ENCODE measurements around the gene MXRA8. TPM values are rescaled to one million over a fixed set of nuclear protein-coding genes. Genes with fewer than 3 reads are reported as not detected.

The MXRA8 gene
- total RNA-seq, 4 donors from 2014 or later, result 48.8 to 226 (median 163) TPM

DNA sequence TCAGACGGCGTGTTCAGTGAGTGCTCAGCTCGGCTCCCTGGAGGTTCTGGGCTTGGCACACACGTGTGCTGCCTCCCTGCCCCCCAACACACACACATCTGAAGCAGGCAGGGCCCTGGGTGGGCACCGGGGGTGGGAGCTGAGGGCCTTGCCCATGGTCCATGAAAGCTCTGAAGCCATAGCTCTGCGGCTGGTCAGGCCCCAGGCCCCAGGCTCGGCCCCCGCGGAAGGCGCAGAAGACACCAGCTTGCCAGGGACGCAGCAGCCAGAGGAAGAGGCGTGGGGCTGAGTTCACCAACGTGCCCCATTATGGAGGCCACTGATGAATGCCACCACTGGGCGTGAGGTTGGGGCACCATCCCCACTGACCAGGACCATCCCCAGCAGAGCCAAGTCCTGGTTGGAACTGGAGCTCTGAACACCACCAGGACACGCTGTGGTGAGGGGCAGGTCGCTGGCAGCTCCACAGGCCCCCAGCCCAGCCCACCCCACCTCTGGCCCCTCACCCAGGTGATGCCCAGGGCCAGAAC, 12.5 kb upstream of the MXRA8 start:
- TF ChIP-seq, protein P1, sequence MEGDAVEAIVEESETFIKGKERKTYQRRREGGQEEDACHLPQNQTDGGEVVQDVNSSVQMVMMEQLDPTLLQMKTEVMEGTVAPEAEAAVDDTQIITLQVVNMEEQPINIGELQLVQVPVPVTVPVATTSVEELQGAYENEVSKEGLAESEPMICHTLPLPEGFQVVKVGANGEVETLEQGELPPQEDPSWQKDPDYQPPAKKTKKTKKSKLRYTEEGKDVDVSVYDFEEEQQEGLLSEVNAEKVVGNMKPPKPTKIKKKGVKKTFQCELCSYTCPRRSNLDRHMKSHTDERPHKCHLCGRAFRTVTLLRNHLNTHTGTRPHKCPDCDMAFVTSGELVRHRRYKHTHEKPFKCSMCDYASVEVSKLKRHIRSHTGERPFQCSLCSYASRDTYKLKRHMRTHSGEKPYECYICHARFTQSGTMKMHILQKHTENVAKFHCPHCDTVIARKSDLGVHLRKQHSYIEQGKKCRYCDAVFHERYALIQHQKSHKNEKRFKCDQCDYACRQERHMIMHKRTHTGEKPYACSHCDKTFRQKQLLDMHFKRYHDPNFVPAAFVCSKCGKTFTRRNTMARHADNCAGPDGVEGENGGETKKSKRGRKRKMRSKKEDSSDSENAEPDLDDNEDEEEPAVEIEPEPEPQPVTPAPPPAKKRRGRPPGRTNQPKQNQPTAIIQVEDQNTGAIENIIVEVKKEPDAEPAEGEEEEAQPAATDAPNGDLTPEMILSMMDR (IDR thresholded peaks at IDR 0.05; ENCODE audit: low read depth), result no peak

DNA sequence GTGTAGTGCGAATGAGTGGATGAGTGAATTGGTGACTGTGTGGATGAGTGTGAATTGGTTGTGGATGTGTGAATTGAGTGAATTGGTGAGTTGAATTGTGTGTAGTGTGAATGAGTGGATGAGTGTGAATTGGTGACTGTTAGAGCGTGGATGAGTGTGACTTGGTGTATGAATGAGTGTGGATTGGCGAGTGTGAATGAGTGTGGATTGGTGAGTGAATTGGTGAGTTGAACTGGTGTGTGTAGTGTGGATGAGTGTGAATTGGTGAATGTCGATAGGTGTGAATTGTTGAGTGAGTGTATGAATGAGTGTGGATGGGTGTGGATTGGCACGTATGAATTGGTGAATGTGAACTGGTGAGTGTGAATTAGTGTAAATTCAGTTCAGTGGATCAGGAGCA, 9.0 kb upstream of the MXRA8 start:
- TF ChIP-seq, protein P1 (IDR thresholded peaks at IDR 0.05; ENCODE audit: low read depth), result no peak

DNA sequence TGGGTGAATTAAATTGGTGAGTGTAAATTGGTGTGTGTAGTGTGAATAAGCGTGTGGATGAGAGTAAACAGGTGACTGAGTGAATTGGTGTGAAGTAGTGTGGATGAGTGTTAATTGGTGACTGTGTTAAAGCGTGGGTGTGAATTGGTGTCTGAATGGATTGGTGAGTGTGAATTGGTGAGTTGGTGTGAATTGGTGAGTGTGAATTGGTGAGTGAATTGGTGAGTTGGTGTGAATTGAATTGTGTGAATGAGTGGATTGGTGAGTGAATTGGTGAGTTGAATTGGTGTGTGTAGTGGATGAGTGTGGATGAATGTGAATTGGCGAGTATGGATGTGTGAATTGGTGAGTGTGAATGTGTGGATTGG, 8.3 kb upstream of the MXRA8 start:
- TF ChIP-seq, protein P1 (IDR thresholded peaks at IDR 0.05; ENCODE audit: low read depth), result no peak

DNA sequence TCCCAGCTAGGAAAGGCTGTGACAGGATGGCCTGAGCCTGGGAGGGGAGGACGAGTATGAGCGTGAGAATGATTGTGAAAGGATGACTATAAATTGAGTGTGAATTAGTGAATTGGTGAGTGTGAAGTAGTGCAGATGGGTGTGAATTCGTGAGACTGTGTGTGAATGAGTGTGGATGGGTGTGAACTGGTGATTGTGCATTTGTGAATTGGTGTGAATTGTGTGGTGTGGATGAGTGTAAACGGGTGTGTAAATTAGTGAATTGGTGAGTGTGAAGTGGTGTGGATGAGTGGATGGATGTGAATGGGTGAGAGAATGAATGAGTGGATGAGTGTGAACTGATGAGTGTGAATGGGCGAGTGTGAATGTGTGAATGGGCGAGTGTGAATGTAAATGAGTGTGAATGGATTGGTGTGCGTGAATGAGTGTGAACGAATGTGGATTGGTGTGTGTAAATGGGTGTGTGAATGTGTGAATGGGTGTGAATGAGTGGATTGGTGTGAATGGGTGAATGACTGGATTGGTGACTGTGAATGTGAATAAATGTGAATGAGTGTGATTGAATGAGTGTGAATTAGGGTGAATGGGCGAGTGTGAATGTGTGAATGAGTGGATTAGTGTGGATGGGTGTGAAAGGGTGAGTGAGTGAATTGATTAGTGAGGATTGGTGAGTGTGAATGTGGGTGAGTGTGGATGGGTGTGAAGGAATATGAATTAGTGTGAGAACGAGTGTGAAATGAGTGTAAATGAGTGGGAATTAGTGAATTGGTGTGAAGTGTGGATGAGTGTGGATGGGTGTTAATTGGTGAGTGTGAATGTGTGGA, 7.7 kb upstream of the MXRA8 start:
- TF ChIP-seq, protein P1 (IDR thresholded peaks at IDR 0.05; ENCODE audit: low read depth), result no peak

DNA sequence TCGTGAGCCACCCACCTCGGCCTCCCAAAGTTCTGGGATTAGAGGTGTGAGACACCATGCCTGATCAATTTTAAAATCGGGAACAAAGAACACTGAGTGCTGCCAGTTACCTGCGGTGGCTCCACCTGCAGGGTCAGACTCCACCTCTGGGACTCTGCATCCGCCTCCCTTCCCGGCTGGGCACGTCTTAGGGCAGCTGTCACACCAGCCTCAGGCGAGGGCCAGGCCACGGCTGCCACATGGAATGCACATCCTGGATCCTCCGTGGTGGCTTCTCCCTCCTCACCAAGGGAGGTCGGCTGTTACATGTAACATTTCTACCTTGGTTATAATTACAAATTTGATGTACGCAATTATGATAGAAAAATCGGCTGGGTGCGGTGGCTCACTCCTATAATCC, 5.9 kb upstream of the MXRA8 start:
- TF ChIP-seq, protein P1 (IDR thresholded peaks at IDR 0.05; ENCODE audit: low read depth), result no peak

DNA sequence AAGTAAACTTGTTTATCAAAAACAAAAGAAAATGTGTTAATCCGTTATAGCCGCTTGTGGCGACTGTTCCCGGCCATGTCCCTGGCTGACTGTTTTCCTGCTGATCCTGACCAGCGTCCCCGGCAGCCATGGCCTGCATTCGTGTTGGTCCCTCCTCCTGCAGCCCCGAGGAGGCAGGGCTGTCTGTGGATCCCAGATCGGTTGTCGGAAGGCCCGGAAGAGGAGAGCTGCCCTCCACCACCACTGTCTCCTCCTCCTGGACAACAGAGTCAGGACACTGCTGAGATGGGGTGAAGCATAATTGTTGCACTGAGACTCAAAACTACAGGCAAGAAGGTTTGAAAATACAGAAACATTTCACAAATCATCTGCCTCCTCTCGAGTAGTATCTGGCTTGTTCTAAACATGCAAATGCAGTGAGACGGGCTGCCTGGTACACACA, 3.6 kb upstream of the MXRA8 start:
- TF ChIP-seq, protein P1 (IDR thresholded peaks at IDR 0.05; ENCODE audit: low read depth), result no peak

DNA sequence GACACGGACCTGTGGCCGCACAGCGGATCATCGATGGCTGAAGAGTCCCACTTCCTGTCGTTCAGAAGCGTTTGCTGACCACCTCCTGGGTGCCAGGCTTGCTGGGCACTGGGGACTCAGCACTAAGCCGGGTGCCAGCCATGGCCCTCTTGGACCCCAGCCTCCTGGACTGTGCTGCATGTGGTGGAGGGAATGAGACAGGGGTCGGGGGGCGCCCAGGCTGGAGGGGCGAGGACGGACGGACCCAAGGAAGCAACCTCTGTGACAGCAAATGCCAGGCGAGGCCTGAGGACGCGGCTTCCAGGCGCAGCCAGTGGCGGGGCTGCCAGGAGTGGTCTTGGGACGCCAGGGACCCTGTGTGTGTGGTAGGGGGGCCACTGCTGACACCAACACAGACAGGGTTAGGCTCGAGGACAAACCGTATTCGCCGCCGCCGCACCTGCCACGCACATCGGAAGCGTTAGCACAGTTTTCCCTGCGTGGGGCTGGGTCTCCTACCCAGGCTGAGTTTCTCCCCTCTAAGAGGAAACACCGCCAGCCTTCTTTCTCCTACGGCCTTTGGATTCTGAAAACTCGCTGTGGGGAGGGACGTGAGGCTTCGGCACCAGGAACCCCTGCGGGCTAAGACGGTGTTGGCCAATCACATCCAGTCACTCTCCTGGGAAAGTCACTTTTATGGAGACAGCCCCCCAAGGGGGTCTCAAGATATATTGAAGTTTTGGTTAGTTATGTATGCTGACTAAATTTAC, 3.1 kb upstream of the MXRA8 start:
- TF ChIP-seq, protein P1 (IDR thresholded peaks at IDR 0.05; ENCODE audit: low read depth), result no peak

Measured in subcutaneous adipose tissue (tissue), 4 donors.